ENCODE data around the gene RNF103. TPM values are rescaled to one million over a fixed set of nuclear protein-coding genes. Genes with fewer than 3 reads are reported as not detected.

RNF103 gene
- total and polyA plus RNA-seq, 4 donors, result 11.8 to 46.0 (median 19.4) TPM

- no peak for TF ChIP-seq CTCF (IDR thresholded peaks at IDR 0.05; ENCODE audit: control extremely low read depth, extremely low read depth)
- Histone ChIP-seq H3K36me3 (ENCODE audit: control insufficient read depth in 4 of 4, insufficient read depth in 4 of 4, low read length in 4 of 4) (no peaks in the 10 kb centered on the region), H3K4me1 (ENCODE audit: control insufficient read depth in 5 of 5, insufficient read depth in 5 of 5, low read length in 5 of 5) (no peaks in the 10 kb centered on the region), H3K27me3 (ENCODE audit: control insufficient read depth in 3 of 3, insufficient read depth in 3 of 3, low read length in 2 of 3) (no peaks in the 10 kb centered on the region), H3K9me3 (ENCODE audit: control insufficient read depth in 4 of 4, insufficient read depth in 3 of 4, low read length in 3 of 4) (peaks cover 0 to 6% (median 0%) of the 10 kb centered on the region in 4 donors), H3K9ac (ENCODE audit: insufficient read depth in 1 of 2, low read length in 2 of 2) (no peak overlapping the region), H3K4me3 (no peak overlapping the region), H3K27ac (ENCODE audit: low read depth in 1 of 2, low read length in 1 of 2) (no peak overlapping the region)
- 89 to 97% methylated on average over 1 of the region's 1 CpG for WGBS, 2 donors
- no peak for ATAC-seq (ENCODE audit: insufficient read depth, low FRiP score)
- no peak for DNase-seq
Measured at GRCh38 chr2:86646865-86647264, 23.2 kb upstream of the RNF103 start.

GRCh38 chr2:86646329-86646728 is 22.7 kb upstream of the RNF103 start:
- H3K9ac ChIP-seq (ENCODE audit: insufficient read depth in 1 of 2, low read length in 2 of 2), result no peak overlapping the region
- no peaks in the 10 kb centered on the region for H3K27me3 ChIP-seq (ENCODE audit: control insufficient read depth in 3 of 3, insufficient read depth in 3 of 3, low read length in 2 of 3)
- no peak overlapping the region for H3K4me3 ChIP-seq
- H3K4me1 ChIP-seq (ENCODE audit: control insufficient read depth in 5 of 5, insufficient read depth in 5 of 5, low read length in 5 of 5), result no peaks in the 10 kb centered on the region
- ATAC-seq (ENCODE audit: insufficient read depth, low FRiP score) (no peak), DNase-seq (no peak)
- WGBS, 2 donors, result 96 to 97% methylated on average over 4 of the region's 4 CpGs
- no peaks in the 10 kb centered on the region for H3K36me3 ChIP-seq (ENCODE audit: control insufficient read depth in 4 of 4, insufficient read depth in 4 of 4, low read length in 4 of 4)
- peaks cover 0 to 6% (median 0%) of the 10 kb centered on the region in 4 donors for H3K9me3 ChIP-seq (ENCODE audit: control insufficient read depth in 4 of 4, insufficient read depth in 3 of 4, low read length in 3 of 4)
- H3K27ac ChIP-seq (ENCODE audit: low read depth in 1 of 2, low read length in 1 of 2), result no peak overlapping the region
- no peak for TF ChIP-seq CTCF (IDR thresholded peaks at IDR 0.05; ENCODE audit: control extremely low read depth, extremely low read depth)

- TF ChIP-seq CTCF (IDR thresholded peaks at IDR 0.05; ENCODE audit: control extremely low read depth, extremely low read depth), result no peak
Measured at GRCh38 chr2:86645752-86646151, 22.1 kb upstream of the RNF103 start.

GRCh38 chr2:86638712-86639111 is 15.0 kb upstream of the RNF103 start:
- ATAC-seq (ENCODE audit: insufficient read depth, low FRiP score) (no peak), DNase-seq (no peak)
- H3K36me3 ChIP-seq (ENCODE audit: control insufficient read depth in 4 of 4, insufficient read depth in 4 of 4, low read length in 4 of 4), result no peaks in the 10 kb centered on the region
- H3K9ac ChIP-seq (ENCODE audit: insufficient read depth in 1 of 2, low read length in 2 of 2), result no peak overlapping the region
- no peaks in the 10 kb centered on the region for H3K4me1 ChIP-seq (ENCODE audit: control insufficient read depth in 5 of 5, insufficient read depth in 5 of 5, low read length in 5 of 5)
- H3K9me3 ChIP-seq (ENCODE audit: control insufficient read depth in 4 of 4, insufficient read depth in 3 of 4, low read length in 3 of 4), result no peaks in the 10 kb centered on the region
- H3K27ac ChIP-seq (ENCODE audit: low read depth in 1 of 2, low read length in 1 of 2), result no peak overlapping the region
- no peak for TF ChIP-seq CTCF (IDR thresholded peaks at IDR 0.05; ENCODE audit: control extremely low read depth, extremely low read depth)
- WGBS, 2 donors, result 74 to 92% methylated on average over 1 of the region's 1 CpG
- no peak overlapping the region for H3K4me3 ChIP-seq
- no peaks in the 10 kb centered on the region for H3K27me3 ChIP-seq (ENCODE audit: control insufficient read depth in 3 of 3, insufficient read depth in 3 of 3, low read length in 2 of 3)

More at GRCh38 chr2:86645752-86646151, 22.1 kb upstream of the RNF103 start:
- H3K4me1 ChIP-seq (ENCODE audit: control insufficient read depth in 5 of 5, insufficient read depth in 5 of 5, low read length in 5 of 5), result no peaks in the 10 kb centered on the region
- WGBS, 2 donors, result 83 to 90% methylated on average over 4 of the region's 4 CpGs
- no peaks in the 10 kb centered on the region for H3K27me3 ChIP-seq (ENCODE audit: control insufficient read depth in 3 of 3, insufficient read depth in 3 of 3, low read length in 2 of 3)
- no peak for ATAC-seq (ENCODE audit: insufficient read depth, low FRiP score)
- no peak overlapping the region for H3K9ac ChIP-seq (ENCODE audit: insufficient read depth in 1 of 2, low read length in 2 of 2)
- H3K9me3 ChIP-seq (ENCODE audit: control insufficient read depth in 4 of 4, insufficient read depth in 3 of 4, low read length in 3 of 4), result peaks cover 0 to 6% (median 0%) of the 10 kb centered on the region in 4 donors
- H3K27ac ChIP-seq (ENCODE audit: low read depth in 1 of 2, low read length in 1 of 2), result no peak overlapping the region
- no peak overlapping the region for H3K4me3 ChIP-seq
- no peak for DNase-seq
- no peaks in the 10 kb centered on the region for H3K36me3 ChIP-seq (ENCODE audit: control insufficient read depth in 4 of 4, insufficient read depth in 4 of 4, low read length in 4 of 4)
